GM18519 (cell line): ENCODE data around the gene LYPD3.
"Not testable (repeated sequence)": the region's sequence is repeated elsewhere in the genome, so short reads cannot be mapped to it uniquely, and the experiment has no call there.

Source experiments
- ATAC-seq: cut with Tn5 transposase; IDR thresholded peaks from one replicate; pipeline ENCODE4 v1.9.1; 2021; ENCODE audit warnings: mild to moderate bottlenecking, moderate library complexity; ENCODE audit not compliant: unreplicated experiment, low FRiP score

LYPD3 gene

DNA sequence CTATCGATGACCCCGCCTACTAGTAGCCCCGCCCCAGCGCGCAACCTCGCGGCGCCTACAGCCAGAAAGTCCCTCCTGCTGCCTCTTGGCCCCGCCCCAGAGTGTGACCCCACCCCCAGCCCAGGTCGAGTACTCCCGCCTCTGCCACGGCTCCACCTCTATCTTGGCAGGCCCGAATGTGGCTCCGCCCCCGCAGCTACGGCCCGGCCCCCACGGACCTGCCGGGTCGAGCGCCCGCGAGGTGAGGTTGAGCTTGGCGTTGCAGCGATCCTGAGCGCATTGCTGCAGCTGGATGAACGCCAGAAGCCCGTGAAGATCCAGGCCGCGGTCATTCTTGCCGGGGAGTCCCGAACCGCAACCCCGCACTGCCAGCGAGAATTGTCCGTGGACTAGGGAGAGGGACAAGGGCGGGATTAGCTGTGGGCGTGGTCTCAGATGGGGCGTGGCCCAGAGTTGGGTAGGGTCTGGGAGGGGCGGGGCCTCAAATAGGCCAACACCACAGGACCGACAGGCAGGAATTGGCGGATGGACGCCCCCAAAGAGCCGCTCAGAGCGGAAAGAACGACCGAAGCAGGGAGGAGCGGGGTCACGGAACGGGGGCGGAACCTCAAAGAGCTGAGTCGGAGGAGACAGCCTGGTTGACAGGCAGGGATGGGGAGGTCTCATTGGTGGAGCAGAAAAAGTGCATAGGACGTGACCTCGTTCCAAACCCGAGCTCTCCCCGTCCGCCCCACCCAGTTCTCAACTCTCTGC is 1.9 kb downstream of the LYPD3 start:
- peak; percentile 63 for ATAC-seq

DNA sequence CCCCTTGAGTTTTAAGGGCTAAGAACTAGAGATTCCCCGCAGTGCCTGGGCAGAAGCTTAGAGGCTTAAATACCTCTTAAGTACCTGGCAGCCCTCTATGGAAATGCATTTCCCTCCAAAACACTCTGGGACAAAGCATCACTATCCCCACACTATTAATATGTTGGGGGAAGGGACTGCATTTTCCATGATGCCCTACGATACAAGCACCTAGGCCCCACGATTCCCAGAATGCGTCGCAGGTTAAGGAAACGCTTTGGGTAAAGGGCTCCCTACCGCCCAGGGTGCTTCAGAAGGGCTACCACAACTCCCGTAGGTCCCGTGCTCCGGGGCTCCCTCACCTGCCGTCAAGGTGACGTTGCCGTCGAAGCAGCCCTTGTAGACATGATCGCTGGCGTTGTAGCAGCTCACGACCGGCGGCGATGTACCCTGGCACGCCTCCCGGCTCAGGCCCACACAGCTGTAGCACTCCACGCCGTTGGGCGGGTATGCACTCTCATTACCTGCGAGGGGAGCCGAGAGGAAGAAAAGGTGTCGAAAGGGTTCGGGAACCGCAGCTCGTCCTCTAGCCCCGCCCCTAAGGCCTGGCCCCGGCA is 2.5 kb downstream of the LYPD3 start:
- no peak for ATAC-seq

DNA sequence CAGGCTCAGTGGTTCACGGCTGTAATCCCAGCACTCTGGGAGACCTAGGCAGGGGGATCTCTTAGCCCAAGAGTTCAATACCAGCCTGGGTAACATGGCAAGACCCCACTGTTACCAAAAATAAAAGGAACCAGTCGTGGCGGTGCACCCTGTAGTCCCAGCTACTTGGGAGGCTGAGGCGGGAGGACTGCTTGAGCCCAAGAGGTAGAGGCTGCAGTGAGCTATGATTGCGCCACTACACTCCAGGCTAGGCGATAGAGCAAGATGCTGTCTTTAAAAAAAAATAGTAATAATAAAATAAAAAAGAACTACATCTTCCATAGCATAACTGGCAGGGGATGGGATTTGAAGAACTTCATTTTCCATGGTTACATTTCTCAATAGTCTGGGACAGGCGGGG is 3.0 kb downstream of the LYPD3 start:
- ATAC-seq, result no peak

DNA sequence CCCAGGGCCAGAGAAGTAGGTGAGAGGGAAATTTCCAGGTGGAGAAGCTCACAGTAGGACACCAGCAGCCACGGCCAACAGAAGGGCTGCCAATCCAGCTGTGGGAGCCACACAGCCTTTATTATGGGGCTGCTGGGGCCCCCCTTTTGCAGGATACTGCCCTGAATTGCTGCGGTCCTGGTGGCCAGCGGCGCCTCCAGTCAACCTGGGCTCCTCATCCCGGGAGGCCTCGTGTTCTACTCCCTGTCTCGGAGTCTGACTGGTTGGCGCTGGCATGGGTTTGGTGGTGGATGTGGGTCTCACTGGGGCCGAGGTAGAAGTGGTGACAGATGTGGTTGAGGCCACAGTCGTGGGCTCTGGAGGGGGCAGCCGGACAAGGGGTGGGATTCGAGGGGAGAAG is 4.1 kb downstream of the LYPD3 start:
- no peak for ATAC-seq

DNA sequence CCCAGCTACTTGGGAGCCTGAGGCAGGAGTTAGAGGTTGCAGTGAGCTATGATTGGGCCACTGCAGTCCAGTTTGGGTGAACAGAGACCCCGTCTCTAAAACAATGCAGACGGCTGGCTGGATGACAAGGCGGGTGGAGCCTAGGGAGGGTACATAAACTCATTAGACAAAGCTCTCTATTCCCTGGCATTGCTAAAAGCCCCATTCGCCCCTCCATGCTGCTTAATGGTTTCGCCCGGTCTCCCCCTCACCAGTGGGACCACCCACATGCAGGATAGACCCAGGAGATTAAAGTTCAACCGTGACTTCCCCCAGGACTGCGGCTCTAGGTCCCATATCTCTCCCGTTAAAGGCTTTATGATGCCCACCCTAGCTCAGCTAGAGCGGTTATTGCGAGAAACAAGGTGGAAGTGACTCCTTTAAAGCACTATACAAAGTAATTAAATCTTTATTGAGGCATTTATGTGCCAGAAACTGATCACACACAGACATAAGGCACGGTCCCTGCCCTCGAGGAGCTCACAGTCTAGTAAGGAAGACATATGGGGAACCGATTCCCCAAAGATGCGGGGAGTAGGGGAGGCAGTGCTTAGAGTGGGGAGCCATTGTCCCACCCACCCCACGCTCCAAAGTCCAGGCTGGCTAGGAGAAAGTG is 4.9 kb downstream of the LYPD3 start:
- ATAC-seq, result no peak

DNA sequence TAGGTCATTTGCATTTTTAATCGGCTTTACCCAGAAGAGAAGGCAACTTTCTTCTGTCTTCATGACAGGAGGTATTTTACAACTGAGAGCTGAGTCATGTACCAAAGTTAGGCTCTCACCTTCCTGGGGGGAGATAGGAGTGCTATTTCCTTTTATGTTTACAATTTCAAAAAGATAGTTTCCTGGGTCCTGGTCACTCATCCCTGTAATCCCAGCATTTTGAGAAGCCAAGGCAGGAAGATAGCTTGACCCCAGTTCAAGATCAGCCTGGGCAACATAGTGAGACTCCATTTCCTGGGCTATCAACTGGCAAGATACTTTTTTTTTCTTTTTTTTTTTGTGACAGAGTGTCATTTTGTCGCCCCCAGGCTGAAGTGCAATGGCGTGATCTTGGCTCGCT is 7.6 kb downstream of the LYPD3 start:
- ATAC-seq, result no peak

DNA sequence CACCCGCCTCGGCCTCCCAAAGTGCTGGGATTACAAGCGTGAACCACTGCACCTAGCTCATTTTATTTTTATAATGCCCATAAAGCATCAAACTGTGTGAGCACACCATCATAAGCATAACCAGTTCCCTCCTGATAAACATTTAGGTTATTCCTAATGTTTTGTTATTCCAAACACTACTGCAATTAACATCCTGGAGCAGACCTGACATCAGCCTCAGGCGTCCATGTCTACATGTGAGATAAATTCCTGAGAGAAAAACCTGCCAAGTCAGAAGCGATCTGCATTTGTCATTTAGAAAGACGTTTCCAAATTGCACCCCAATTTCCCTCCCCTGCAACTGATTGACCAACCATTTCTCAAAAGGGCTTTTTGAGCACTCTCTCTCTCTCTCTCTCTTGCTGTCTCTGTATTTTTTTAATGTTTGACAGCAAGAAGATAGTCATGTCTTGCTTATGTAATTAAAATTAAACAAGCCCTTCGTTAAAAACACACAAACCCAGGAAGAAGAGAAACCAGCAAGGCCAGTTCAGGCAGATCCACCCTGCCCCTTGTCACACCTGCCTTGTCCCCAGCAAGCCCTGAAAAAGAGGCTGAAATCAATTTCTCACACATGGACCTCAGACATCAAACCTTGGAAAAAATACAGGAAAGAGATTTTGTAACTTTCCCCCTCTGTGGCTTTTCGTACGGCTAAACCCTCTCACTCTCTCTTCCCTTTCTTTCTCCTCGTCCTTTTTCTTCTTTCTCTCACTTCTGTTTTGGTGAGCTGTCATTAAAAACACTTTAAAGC is 9.9 kb downstream of the LYPD3 start:
- no peak for ATAC-seq

DNA sequence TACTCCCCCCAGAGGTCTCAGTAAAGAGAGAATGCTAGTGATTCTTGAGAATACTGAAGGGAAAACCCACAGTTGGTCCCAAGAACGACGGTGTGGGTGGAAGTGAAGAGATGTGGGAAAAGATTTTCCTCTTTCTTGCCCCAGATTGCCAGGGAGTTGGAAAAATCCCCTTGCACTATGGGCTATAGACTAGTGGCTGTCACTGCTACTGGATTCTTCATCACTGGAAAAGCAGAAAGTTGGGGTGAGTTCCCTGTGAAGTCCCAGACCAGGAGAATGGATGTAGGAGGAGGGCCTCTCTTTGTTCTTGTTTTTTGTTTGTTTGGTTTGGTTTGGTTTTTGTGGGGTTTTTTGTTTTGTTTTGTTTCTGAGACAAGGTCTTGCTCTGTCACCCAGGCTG is 11.4 kb downstream of the LYPD3 start:
- no peak for ATAC-seq

DNA sequence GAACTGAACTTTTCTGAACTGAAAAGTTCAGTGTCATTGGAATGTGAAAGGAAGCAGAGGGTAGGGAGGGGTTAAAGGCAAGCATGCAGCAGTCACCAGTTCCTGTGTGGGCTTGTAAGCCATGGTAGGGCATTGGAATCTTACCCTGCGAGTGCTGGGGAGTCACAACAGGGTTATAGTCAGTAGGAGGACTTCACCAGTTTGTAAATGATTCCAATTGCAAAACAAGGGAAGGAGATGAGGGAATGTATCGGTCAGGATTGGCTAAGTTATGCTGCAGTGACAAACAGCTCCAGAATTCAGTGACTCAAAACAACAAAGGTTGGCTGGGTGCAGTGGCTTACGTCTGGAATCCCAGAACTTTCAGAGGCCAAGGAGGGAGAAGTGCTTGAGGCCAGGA is 12.8 kb downstream of the LYPD3 start:
- no peak for ATAC-seq

DNA sequence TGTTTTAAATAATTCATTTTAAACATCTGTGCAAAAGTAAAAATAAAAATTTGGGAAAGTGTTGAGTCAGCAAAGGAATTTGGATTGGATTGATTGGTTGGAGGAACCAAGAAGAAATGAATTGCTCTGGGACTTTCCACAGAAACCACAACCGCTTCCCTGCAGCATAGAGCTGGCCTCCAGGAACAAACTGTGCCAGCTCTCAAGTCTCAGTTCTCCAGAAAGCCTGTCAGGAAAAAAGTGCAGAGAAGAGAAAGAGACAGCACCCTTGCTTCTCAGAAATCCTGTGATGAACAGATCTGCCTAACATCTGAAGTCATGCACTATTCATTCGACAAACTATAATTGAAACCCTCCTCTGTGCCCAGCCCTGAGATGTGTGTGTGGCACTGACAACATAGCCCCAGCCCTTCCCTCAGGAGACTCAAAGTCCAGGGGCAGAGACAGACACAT is 14.8 kb downstream of the LYPD3 start:
- ATAC-seq, result no peak

DNA sequence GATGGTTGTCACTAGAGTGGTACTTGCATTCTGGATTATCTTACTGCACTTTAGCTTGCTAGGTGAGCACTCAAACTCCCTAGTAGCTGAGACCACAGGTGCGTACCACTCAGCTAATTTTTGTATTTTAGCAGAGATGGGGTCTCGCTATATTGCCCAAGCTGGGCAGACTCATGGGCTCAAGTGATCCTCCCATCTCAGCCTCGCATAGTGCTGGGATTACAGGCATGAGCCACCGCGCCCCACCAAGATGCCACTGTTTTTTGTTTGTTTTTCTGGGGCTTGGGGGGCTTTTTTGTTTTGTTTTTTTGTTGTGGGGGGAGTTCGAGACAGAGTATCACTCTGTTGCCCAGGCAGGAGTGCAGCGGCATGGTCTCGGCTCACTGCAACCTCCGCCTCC is 17.8 kb downstream of the LYPD3 start:
- ATAC-seq, result no peak

DNA sequence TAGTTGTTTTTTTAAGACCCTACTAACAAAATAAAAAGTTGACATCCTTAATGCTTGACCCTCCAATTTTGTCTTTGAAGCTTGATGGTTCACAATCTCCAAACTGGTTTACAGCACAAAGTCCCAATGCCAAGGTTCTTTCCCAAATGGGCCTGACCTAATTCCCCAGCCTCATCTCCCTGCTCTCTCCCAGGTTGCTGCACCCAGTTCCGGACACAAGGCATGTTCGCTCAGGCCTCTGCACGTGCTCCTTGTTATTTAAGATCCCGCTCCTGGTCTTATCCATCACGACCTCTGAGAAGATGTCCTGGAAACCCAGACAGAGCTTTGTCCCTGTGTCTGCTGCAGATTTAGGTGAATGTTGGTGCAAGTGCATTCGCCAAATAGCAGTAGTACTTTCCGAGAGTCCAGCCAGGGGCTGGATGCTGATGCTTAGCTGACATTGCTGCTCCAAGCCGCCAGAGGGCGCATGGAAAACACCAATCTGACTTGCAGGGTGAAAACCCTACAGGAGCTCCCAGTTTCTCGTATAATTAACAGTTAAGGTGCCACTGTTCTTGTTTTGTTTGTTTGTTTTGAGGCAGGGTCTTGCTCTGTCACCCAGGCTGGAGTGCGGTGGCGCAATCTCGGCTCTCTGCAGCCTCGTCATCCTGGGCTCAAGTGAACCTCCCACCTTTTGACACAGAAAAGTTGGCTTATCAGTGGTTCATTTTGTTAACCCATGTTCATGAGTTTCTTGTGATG is 18.5 kb downstream of the LYPD3 start:
- ATAC-seq, result no peak

DNA sequence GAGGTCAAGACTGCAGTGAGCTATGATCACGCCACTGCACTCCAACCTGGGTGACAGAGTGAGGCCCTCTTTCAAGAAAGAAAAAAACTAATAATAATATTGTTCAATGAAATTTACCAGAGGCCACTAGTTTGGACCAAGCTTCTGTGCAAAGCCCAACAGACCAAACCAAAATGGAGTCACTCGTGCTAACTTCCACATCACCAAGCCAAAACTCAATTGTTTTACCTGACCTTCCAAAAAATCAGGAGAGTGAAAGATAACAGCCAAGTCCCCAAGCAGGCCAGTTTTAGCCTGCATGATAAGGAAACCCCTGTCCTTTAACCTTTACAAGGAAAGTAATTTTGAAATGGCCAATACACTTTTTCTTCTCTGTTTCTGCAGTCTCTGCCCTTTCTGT is 20.0 kb downstream of the LYPD3 start:
- no peak for ATAC-seq

DNA sequence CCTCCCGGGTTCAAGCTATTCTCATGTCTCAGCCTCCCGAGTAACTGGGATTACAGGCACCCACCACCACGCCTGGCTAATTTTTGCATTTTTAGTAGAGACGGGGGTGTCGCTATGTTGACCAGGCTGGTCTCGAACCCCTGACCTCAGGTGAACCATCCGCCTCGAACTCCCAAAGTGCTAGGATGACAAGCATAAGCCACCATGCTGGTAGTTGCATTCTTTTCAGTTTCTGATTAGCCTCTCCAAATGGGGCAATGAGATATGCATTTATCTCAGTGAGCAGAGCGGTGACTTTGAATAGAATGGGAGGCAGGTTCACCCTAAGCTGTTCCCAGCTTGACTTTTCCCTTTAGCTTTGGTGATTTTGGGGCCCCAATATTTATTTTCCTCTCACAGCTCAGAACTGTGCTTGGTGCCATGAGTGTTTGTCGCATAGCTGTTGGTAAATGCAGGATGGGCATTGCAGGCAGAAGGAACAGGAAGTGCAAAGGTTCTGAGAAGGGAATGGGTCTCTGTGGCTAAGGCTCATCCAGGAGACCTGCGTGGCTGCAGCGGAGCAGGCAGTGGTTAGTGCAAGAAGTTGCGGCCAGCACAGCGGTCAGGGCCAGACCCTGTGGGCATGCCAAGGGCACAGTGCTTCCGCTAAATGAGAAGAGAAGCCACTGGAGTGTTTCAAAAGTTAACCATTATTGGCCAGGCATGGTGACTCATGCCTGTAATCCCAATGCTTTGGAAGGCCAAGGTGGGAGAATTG is 20.7 kb downstream of the LYPD3 start:
- no peak for ATAC-seq

DNA sequence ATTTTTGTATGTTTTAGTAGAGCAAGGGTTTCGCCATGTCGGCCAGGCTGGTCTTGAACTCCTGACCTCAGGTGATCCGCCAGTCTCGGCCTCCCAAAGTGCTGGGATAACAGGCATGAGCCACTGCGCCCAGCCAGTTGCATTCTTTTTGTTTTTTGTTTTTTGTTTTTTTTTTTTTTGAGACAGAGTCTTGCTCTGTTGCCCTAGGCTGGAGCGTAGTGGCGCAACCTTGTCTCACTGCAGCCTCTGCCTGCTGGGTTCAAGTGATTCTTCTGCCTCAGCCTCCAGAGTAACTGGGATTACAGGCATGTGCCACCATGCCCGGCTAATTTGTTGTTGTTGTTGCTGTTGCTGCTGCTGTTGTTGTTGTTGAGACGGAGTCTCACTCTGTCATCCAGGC is 21.3 kb downstream of the LYPD3 start:
- not testable (repeated sequence) for ATAC-seq

DNA sequence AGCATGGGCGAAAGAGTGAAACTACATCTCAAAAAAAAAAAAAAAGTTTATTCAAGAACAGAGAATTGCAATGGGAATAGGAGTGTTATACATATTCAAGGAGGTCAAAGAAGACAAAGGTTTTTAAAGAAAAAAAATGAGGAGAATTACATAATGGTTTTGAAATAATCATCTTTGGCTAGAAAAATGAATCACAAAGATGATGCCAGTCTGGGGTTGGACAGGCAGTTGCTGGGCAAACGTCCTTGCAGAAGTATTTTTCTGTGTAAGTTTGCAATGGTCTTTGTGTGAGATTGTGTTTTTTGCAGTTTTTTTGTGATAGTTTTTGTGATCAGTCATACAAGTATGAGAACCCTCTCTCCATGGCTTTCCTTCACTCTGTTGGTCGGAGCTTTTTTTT is 23.7 kb downstream of the LYPD3 start:
- no peak for ATAC-seq

DNA sequence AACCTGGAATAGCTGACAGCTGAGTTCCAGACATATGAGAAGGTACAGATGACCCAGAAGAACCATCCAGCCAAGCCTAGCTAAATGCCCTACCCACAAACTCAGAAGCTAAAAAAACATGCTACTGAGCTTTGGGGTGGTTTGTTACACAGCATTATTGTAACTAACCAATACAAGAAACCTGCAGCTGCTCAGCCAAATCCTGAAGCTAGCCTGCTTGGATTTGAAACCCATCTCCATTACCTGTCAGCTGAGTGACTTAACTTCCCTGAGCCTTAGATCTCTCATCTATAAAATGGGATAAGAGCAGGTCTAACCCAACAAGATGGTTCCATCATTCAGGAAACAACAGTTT is 25.7 kb downstream of the LYPD3 start:
- ATAC-seq, result no peak

DNA sequence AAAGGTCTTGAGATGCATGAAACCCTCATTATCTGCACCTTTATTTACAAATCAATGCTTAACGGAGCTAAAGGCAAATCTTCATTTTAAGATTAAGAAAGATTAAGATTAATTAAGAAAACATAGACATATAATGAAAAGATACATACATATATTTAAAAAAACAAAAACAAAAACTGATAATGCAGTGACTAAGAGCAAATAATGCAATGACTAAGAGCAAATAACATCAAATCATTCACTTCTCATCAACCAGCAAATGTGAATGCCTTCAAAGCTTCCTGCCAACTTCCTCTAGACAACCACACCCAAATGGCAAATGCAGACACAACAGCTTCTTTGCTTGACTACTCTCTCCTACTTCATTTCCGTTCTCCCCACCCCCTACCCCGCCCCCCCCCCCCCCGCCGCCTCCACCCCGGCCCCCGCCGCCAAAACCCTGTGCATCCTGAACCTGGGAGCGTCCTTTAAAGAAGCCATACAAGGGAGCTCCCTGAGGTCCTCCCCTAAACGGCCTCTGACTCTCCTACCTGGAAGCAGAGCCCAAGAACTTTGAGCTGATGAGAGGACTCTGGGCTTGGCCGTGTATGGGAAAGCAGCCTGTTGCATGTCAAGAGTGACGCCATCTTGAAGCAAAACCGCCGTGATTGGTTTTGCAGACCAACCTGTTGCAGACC is 26.2 kb downstream of the LYPD3 start:
- no peak for ATAC-seq

DNA sequence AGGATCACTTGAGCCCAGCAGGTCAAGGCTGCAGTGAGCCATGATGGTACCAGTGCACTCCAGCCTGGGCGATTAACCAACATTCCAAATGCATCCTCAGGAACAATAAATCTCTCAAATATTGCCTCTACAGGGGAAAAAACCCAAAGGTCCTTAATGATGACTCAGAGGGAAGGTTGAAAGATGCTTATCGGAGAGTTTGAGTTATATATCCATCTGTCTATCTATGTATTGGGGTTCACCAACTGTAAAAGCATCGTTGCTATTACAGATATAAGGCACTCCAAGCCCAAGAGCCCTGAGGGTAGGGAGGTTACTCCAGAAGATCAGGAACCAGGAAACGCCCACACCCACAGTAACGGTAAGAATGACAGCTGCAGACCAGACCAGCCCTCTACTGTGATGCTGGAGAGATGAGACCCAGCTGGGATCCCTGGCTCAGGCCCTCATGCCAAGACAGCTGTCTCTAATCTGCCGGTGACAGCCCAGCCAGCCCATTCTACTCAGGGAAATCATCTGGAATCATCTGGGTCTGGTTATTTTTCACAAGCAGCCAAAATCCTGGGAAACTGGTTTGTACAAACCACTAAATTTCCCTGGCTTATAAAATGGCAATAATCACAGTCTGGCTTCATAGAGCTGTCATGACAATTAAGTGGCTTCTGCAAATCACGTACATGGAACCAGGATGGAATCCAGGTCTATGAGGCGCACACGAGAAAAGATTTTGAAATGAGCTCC is 26.9 kb downstream of the LYPD3 start:
- ATAC-seq, result no peak
